Endodermal cell (in vitro differentiated cells): ENCODE measurements around the gene HMMR. TPM values are rescaled to one million over a fixed set of nuclear protein-coding genes. Genes with fewer than 3 reads are reported as not detected.

Experiments
- DNase-seq: peaks from one replicate; pipeline ENCODE4 v3.0.0-alpha.2; 2017
- H3K27ac ChIP-seq: 2 replicates; pipeline ENCODE4 v1.5.1; 2013; ENCODE audit warnings: mild to moderate bottlenecking, low read depth, low read length, moderate library complexity
- H3K27me3 ChIP-seq: 2 replicates; pipeline ENCODE4 v1.6.1; 2013; ENCODE audit warnings: mild to moderate bottlenecking, low read length, moderate library complexity; ENCODE audit not compliant: insufficient read depth, control insufficient read depth, poor library complexity, severe bottlenecking
- H3K36me3 ChIP-seq: 2 replicates; pipeline ENCODE4 v1.7.0; 2013; ENCODE audit warnings: mild to moderate bottlenecking, low read length, moderate library complexity; ENCODE audit not compliant: control insufficient read depth, insufficient read depth
- H3K4me1 ChIP-seq: one replicate; pipeline ENCODE4 v1.7.0; 2013; ENCODE audit warnings: low read length; ENCODE audit not compliant: control insufficient read depth, insufficient read depth
- H3K4me3 ChIP-seq: 2 replicates; pipeline ENCODE4 v1.5.1; 2013; ENCODE audit warnings: mild to moderate bottlenecking, low read length, moderate library complexity
- H3K9ac ChIP-seq: 2 replicates; pipeline ENCODE4 v1.6.1; 2013; ENCODE audit warnings: mild to moderate bottlenecking, low read length, moderate library complexity; ENCODE audit not compliant: poor library complexity, severe bottlenecking; ENCODE audit errors: extremely low read depth
- H3K9me3 ChIP-seq: 2 replicates; pipeline ENCODE4 v1.6.1; 2013; ENCODE audit warnings: mild to moderate bottlenecking, low read length, moderate library complexity; ENCODE audit not compliant: control insufficient read depth
- H3K27ac Mint-ChIP-seq: 2 replicates; pipeline ENCODE4 v1.8.0; 2020; ENCODE audit warnings: mixed read lengths
- H3K27me3 Mint-ChIP-seq: 2 replicates; pipeline ENCODE4 v1.8.0; 2021; ENCODE audit warnings: mild to moderate bottlenecking, mixed read lengths; ENCODE audit not compliant: insufficient read depth
- H3K36me3 Mint-ChIP-seq: 2 replicates; pipeline ENCODE4 v1.8.0; 2020; ENCODE audit warnings: low read depth, mixed read lengths
- H3K4me1 Mint-ChIP-seq: 2 replicates; pipeline ENCODE4 v1.8.0; 2020; ENCODE audit warnings: mixed read lengths
- H3K4me3 Mint-ChIP-seq: 2 replicates; pipeline ENCODE4 v1.8.0; 2020; ENCODE audit warnings: mild to moderate bottlenecking, moderate library complexity, mixed read lengths
- H3K9me3 Mint-ChIP-seq: 2 replicates; pipeline ENCODE4 v1.8.0; 2020; ENCODE audit warnings: mild to moderate bottlenecking, mixed read lengths
- WGBS, 2 experiments: methylation state at CpG; one replicate each; pipeline versions ENCODE4 v1.1.5 to v1.1.7; 2013; ENCODE audit warnings: missing lambda C conversion rate in 2 of 2, mixed read lengths in 1 of 2; ENCODE audit not compliant: insufficient coverage in 1 of 2, insufficient read length in 1 of 2; 5-methylcytosine and 5-hydroxymethylcytosine counted together
- total RNA-seq, 2 donors: library from RNA; stranded (reverse); fragmentation: NEBNext Ultra II Directional in 1 of 2; extraction: Animal tissue kit (Norgen Biotek cat#: 25700) in 1 of 2; gene quantifications; 2 replicates in 1 of 2; 3 replicates in 1 of 2; pipeline ENCODE4 v1.2.1, GENCODE V29; 2021
- TF ChIP-seq, protein P1 (sequence below): fragments of 200-600 bp; sonication (generic); conservative IDR thresholded peaks from 2 replicates; pipeline ENCODE4 v1.5.0; 2021; ENCODE audit warnings: antibody characterized with exemption, mild to moderate bottlenecking

The HMMR gene
- total RNA-seq, 2 donors from 2014 or later, result 36.9 to 63.7 TPM

DNA sequence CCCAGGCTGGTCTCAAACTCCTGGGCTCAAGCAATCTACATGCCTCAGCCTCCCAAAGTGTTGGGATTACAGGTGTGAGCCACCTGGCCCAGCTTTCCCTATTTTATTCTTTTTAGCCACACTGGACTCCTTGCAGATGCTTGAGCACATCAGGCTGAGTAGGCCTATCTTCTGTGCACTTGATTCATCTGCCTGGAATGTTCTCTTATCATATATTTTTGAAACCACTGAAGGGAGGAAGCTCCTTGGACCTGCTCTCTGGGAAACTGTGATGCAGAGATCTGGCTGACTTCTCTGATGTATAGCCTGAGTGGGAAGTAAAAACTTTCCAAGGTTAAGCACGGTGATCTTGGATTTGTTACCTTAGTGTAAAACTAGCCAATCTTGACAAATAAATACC is 38.5 kb downstream of the HMMR start:
- Mint-ChIP-seq H3K27me3 (no peaks in the 10 kb centered on the region), H3K4me1 (peaks cover 11% of the 10 kb centered on the region), H3K9me3 (no peaks in the 10 kb centered on the region), H3K36me3 (no peaks in the 10 kb centered on the region), H3K27ac (no peak overlapping the region), H3K4me3 (no peak overlapping the region)
- no peak overlapping the region for H3K27ac ChIP-seq
- H3K9ac ChIP-seq, result no peak overlapping the region
- no peaks in the 10 kb centered on the region for H3K36me3 ChIP-seq
- no peaks in the 10 kb centered on the region for H3K9me3 ChIP-seq
- H3K27me3 ChIP-seq, result no peaks in the 10 kb centered on the region
- DNase-seq, result no peak
- H3K4me1 ChIP-seq, result peaks cover 4% of the 10 kb centered on the region
- no peak overlapping the region for H3K4me3 ChIP-seq
- 100% methylated on average over 1 of the region's 1 CpG; no CpG with 5 or more reads in 1 of the 2 experiments for WGBS, 2 experiments
- TF ChIP-seq, protein P1, sequence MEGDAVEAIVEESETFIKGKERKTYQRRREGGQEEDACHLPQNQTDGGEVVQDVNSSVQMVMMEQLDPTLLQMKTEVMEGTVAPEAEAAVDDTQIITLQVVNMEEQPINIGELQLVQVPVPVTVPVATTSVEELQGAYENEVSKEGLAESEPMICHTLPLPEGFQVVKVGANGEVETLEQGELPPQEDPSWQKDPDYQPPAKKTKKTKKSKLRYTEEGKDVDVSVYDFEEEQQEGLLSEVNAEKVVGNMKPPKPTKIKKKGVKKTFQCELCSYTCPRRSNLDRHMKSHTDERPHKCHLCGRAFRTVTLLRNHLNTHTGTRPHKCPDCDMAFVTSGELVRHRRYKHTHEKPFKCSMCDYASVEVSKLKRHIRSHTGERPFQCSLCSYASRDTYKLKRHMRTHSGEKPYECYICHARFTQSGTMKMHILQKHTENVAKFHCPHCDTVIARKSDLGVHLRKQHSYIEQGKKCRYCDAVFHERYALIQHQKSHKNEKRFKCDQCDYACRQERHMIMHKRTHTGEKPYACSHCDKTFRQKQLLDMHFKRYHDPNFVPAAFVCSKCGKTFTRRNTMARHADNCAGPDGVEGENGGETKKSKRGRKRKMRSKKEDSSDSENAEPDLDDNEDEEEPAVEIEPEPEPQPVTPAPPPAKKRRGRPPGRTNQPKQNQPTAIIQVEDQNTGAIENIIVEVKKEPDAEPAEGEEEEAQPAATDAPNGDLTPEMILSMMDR, result no peak

DNA sequence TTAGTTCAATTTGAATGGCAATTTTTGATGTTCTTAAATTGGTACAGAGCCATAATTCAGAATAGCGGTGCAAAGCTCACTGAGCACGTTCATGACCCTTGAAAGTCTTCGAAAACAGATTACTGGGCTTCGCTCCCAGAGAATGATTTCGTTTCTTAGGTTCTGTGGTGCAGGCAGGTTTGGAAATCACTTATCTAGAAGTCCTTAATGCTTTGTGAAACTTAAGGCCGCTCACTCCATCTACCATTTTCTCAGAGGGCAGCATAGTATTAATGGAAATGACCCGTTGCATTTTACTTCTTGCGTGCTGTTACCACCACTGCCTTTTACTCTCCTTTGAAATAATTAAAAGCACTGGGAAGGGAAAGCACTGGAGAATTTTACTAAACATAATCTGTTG is 42.1 kb downstream of the HMMR start:
- H3K9me3 ChIP-seq, result no peaks in the 10 kb centered on the region
- WGBS, 2 experiments, result 82 to 98% methylated on average over 5 to 8 of the region's 8 CpGs
- TF ChIP-seq, protein P1, result no peak
- Mint-ChIP-seq H3K27ac (peak overlapping the region; percentile 98), H3K4me3 (peak overlapping the region; percentile 84), H3K27me3 (no peaks in the 10 kb centered on the region), H3K36me3 (no peaks in the 10 kb centered on the region), H3K4me1 (peaks cover 16% of the 10 kb centered on the region), H3K9me3 (no peaks in the 10 kb centered on the region)
- DNase-seq, result no peak
- H3K4me1 ChIP-seq, result peaks cover 4% of the 10 kb centered on the region
- no peaks in the 10 kb centered on the region for H3K36me3 ChIP-seq
- H3K27ac ChIP-seq, result peak overlapping the region; percentile 7
- H3K4me3 ChIP-seq, result peak overlapping the region; percentile 98
- H3K9ac ChIP-seq, result peak overlapping the region; percentile 95
- H3K27me3 ChIP-seq, result no peaks in the 10 kb centered on the region

DNA sequence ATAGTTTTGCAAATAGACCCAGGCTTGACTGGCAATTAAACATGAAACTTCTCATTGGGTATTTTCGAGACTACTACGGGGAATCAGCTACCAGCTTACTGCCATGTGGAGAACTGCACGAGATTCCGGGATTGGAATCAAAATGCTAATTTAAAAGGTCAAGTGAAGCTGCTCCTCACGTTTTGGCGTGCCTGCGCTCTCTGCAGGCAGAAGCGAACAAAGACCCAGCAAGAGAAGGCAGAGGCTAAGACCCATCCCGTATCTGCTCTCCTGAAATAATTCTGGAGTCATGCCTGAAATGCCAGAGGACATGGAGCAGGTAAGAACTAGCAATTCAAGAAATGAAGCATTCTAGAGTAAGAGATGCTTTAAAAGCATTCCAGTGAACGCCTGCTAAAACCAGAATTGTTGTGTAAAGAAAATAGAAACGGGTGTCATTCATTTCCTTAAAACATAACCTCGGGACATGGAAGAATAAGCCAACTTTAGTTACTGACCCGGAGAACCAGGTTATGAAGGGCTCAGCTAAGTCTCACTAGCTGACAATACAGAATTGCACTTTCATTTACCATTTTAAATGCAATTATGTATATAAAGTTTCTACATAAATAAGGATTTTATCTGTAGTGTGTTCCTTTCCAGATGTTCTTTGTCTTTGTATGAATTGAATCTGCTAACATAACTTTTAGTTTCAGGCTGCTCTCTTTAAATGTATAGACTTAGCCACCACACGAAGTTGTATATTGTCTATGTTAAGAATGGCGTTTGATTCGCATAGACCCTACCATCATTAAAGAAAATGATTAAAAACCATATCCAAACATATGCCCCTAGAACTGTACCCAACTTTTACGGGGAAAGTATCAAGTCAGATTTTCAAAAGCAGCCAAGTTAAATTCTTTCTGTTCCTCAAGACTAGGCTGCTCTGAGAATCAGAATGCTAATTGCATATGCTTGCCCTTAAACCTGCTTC is 43.0 kb downstream of the HMMR start:
- DNase-seq, result peak; percentile 90
- no peaks in the 10 kb centered on the region for H3K27me3 ChIP-seq
- no peaks in the 10 kb centered on the region for H3K9me3 Mint-ChIP-seq
- peaks cover 4% of the 10 kb centered on the region for H3K36me3 ChIP-seq
- peak overlapping the region; percentile 93 for H3K27ac ChIP-seq
- peaks cover 8% of the 10 kb centered on the region for H3K36me3 Mint-ChIP-seq
- no peaks in the 10 kb centered on the region for H3K27me3 Mint-ChIP-seq
- H3K4me3 ChIP-seq, result peak overlapping the region; percentile 98
- H3K4me1 Mint-ChIP-seq, result peaks cover 24% of the 10 kb centered on the region
- peak overlapping the region; percentile 84 for H3K4me3 Mint-ChIP-seq
- peaks cover 4% of the 10 kb centered on the region for H3K4me1 ChIP-seq
- H3K9ac ChIP-seq, result peak overlapping the region; percentile 95
- WGBS, 2 experiments, result 1 to 3% methylated on average over 12 to 17 of the region's 17 CpGs
- H3K27ac Mint-ChIP-seq, result peak overlapping the region; percentile 98
- TF ChIP-seq, protein P1, result peak; percentile 63
- H3K9me3 ChIP-seq, result no peaks in the 10 kb centered on the region
